MV-4-11 (cell line): ENCODE measurements around the gene CORO2B.

ENCODE experiments used
- DNase-seq: peaks from one replicate; lab custom pipeline; 2025; lab: John Stamatoyannopoulos, UW

CORO2B gene

GRCh38 chr15:68626739-68627138 lies 47.9 kb downstream of the CORO2B start:
- DNase-seq: no peak

GRCh38 chr15:68627476-68627875 lies 48.7 kb downstream of the CORO2B start:
- no peak for DNase-seq

GRCh38 chr15:68627995-68628394 lies 49.2 kb downstream of the CORO2B start:
- no peak for DNase-seq

GRCh38 chr15:68629519-68630210 lies 50.9 kb downstream of the CORO2B start:
- no peak for DNase-seq

GRCh38 chr15:68630211-68630555 lies 51.4 kb downstream of the CORO2B start:
- no peak for DNase-seq

GRCh38 chr15:68630836-68631235 lies 52.0 kb downstream of the CORO2B start:
- DNase-seq: no peak

GRCh38 chr15:68631601-68632051 lies 52.8 kb downstream of the CORO2B start:
- no peak for DNase-seq

- DNase-seq: no peak
Measured at GRCh38 chr15:68632101-68632500, 53.3 kb downstream of the CORO2B start.

- DNase-seq: no peak
Measured at GRCh38 chr15:68633231-68634121, 54.7 kb downstream of the CORO2B start.

GRCh38 chr15:68634122-68634482 lies 55.3 kb downstream of the CORO2B start:
- no peak for DNase-seq

GRCh38 chr15:68634531-68634930 lies 55.7 kb downstream of the CORO2B start:
- no peak for DNase-seq

GRCh38 chr15:68635141-68635540 lies 56.3 kb downstream of the CORO2B start:
- no peak for DNase-seq

- no peak for DNase-seq
Measured at GRCh38 chr15:68636256-68636655, 57.5 kb downstream of the CORO2B start.

- no peak for DNase-seq
Measured at GRCh38 chr15:68637767-68638404, 59.1 kb downstream of the CORO2B start.

- no peak for DNase-seq
Measured at GRCh38 chr15:68638953-68639515, 60.2 kb downstream of the CORO2B start.

- no peak for DNase-seq
Measured at GRCh38 chr15:68639926-68640600, 61.3 kb downstream of the CORO2B start.

GRCh38 chr15:68640791-68641331 lies 62.1 kb downstream of the CORO2B start:
- no peak for DNase-seq

GRCh38 chr15:68641376-68641775 lies 62.6 kb downstream of the CORO2B start:
- DNase-seq: no peak

GRCh38 chr15:68642491-68642845 lies 63.7 kb downstream of the CORO2B start:
- DNase-seq: no peak

GRCh38 chr15:68643216-68643830 lies 64.5 kb downstream of the CORO2B start:
- no peak for DNase-seq
